GM19351 (cell line): ENCODE results near the gene MRPL41.
"Not testable (repeated sequence)": the region's sequence is repeated elsewhere in the genome, so short reads cannot be mapped to it uniquely, and the experiment has no call there.

Experiments used
- ATAC-seq: cut with Tn5 transposase; IDR thresholded peaks from one replicate; pipeline ENCODE4 v1.9.1; 2021; ENCODE audit warnings: mild to moderate bottlenecking, moderate library complexity; ENCODE audit not compliant: unreplicated experiment

The MRPL41 gene

DNA sequence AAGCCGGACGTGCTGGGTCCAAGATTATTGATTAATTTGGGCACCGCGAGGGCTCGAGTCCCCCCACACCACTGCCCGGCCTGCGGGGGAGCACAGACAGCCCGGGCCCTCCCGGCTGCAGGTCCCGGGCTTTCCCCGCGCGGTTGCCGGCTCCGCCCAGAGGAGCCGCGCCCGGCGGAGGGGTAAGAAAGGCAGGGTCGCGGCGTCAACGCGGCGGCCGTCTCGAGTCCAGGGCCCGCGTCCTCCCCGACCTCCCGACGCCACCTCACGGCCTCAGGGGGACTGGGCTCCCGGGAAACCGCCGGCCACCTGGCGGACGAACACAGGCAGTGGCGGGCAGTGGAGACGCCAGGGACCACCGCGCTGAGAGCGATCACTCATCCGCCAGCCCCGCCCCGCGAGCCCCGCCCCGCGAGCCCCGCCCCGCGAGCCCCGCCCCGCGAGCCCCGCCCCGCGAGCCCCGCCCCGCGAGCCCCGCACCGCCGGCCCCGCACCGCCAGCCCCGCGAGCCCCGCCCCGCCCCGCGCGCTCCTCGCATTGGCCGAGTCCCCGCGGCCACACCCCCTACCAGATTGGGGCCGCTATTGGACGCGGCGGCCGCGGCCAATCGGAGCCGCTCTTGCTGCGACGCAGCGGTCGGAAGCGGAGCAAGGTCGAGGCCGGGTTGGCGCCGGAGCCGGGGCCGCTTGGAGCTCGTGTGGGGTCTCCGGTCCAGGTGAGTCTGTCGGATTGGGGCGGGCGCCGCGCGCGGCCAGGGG, at the start of gene MRPL41:
Gene MRPL41 (plus strand): TSS at position 616 of the 758 bp plus-strand sequence. CDS start 203 bp downstream, outside the sequence.
- peak; percentile 84 for ATAC-seq

DNA sequence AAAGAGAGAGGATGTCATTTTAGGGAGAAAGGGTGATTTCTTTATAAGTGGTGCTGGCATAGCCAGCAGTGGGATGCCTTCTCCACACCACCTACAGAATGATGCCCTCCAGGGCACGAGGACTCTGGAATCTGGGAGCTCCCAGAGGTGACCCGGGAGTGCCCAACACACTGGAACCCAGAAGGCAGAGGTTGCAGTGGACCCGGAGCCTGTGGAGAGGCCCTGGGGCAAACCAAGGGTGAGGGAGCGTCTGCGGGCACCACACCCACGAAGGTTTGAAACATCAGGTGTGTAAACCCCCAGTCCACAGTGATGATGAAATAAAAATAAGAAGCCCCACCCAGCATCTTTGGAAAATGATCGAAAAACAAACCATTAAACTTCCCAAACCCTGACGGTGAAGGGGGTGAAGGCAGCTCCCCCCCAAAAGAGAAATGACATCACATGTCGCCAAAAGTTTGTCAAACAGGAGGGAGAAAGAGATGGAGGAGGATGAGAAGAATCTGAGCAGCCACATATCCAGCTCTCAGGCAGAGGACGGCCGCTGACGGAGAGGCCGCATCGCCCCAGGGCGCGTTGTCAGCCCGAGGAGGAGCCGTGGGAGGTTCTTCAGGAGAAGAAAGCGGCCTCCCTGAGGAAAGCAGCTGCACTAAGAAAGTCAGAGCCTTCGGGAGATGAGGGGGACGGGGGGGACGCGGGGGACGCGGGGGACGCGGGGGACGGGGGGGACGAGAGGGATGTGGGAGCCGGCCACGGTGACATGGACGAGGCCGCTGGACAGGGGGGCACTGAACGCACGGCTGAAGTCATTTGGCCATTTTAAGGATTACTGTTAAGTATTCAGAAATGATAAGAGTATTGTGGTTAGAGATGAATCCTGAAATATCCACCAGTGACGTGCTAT, 49.4 kb upstream of the MRPL41 start:
- no peak for ATAC-seq

DNA sequence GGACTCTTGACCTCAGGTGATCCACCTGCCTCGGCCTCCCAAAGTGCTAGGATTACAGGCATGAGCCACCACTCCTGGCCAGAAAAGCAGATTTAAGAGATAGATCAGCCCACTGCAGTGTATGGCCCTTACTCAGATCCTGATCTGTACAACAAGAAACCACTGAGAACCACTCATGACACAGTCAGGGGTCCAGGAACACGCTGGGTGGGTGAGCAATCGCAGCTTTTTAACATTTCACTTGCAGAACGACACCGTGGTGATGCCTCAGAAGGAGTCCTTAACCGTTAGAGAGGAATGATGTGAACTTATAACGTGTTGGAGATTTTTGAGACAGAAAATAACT, 47.3 kb upstream of the MRPL41 start:
- ATAC-seq: no peak

DNA sequence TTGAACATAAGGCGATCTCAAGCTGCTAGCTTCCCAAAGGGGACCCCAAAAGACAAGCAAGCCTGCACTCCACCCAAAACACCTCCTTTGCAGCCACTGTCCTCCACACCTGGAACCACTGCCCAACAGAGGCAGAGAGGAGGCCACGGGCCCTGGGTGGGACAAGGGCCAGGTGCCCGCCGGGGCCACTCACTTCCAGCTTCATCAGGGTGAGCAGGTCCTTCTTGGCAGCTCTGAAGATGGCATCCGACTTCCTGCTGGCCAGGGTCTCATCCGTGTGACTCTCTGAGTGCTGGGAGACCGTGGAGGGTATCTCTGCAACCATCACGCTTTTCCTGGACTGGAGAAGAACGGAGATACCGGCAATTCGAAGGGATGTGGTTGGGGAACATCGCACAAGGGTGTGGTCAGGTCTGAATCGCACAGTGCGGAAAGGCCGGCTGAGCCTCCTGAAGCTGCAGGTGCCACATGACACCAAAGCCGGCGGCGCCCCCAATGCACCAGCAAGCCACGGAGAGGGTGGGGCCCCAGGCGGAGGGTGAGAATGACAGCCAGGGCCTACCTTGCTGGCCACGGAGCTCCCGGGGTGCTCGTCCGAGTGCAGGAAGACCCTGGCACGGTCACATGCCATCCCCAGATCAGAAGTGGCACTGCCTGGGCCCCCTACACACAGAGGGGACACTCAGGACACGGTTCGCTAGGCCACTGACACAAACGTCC, 46.1 kb upstream of the MRPL41 start:
- ATAC-seq: no peak

DNA sequence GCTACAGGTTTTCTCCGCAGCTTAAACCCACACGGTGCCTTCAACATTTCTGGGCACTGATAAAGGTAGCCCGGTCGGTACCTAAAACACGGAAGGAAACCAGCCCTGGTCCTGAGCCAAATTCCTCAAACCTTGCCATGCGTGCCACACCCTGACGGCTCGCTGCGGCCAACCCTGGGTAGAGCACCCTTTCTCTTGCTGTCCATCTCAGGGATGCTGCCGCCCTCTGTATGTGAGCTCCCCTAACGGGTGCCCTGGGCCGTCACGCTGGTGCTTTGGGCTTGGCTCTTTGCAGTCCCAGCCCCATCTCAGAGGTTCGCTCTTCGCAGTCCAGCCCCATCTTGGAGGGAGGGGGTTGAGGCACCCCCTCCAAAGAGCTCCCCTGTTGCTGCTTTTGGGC, 45.4 kb upstream of the MRPL41 start:
- ATAC-seq: no peak

DNA sequence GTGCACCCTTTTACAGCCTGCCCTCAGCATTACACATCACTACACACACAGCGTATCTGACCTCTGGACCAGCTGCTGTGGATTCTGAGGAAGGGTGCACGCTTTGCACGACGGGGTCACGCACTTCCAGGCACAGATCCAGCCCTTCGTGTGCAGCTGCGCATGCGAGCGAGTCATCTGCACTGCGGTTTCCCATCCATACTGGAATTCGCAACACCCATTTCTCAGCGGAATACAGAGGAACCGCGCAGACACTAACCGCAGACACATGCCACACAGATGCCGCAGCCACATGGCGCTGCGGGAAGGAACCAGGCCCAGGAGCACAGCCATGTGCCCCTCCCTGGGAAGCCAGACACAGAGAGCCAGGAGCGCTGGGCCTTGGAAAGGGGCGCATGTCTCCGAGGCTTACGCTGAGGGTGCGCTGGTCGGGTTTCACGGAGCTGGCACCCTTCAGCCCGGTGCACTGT, 44.9 kb upstream of the MRPL41 start:
- no peak for ATAC-seq

DNA sequence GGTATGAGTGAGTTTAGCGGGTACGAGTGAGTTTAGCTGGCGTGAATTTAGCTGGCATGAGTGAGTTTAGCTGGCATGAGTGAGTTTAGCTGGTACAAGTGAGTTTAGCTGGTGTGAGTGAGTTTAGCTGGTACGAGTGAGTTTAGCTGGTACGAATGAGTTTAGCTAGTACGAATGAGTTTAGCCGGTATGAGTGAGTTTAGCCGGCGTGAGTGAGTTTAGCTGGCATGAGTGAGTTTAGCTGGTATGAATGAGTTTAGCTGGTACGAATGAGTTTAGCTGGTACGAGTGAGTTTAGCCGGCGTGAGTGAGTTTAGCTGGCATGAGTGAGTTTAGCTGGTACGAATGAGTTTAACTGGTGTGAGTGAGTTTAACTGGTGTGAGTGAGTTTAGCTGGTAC, 42.5 kb upstream of the MRPL41 start:
- no peak for ATAC-seq

DNA sequence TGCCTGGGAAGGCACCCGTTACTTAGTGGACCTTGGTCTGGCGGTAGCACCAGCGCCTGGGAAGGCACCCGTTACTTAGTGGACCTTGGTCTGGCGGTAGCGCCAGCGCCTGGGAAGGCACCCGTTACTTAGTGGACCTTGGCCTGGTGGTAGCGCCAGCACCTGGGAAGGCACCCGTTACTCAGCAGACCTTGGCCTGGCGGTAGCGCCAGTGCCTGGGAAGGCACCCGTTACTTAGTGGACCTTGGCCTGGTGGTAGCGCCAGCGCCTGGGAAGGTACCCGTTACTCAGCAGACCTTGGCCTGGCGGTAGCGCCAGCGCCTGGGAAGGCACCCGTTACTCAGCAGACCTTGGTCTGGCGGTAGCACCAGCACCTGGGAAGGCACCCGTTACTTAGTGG, 40.6 kb upstream of the MRPL41 start:
- ATAC-seq: not testable (repeated sequence)

DNA sequence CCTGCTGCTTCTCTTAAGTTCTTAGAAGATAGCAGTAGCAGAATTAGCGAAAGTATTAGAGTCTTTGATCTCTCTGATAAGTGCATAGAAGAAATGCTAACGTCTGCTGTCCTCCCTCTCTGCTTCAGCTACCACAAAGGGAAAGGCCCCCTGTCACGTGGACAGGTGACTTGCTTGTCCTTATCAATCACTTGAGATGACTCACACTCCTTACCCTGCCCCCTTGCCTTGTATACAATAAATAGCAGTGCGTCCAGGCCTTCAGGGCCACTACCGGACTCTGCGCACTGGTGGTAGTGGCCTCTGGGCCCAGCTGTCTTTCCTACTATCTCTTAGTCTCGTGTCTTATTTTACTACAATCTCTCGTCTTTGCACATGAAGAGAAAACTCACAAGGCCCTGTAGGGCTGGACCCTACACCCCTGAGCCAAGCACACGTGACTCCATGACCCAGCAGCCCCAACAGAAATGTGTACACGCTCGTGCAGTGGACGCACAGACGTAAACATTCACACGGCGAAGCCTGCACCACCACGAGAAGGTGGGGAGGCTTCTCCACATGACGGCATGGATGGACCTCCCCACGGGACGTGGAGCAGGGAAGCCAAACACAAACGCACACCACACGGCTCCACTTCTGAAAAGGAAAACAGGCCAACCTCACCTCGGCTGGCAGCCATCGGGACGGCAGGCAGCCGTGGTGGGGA, 39.8 kb upstream of the MRPL41 start:
- no peak for ATAC-seq

DNA sequence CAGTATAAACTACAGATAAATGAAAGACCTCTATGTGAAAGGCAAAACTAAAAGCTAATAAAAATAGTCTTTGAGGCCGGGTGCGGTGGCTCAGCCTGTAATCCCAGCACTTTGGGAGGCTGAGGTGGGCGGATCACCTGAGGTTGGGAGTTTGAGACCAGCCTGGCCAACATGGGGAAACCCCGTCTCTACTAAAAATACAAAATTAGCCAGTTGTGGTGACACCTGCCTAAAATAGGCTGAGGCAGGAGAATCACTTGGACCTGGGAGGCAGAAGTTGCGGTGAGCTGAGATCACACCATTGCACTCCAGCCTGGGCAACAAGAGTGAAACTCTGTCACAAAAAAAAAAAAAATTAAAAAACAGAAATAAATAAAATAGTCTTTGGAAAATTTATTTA, 38.5 kb upstream of the MRPL41 start:
- ATAC-seq: not testable (repeated sequence)

DNA sequence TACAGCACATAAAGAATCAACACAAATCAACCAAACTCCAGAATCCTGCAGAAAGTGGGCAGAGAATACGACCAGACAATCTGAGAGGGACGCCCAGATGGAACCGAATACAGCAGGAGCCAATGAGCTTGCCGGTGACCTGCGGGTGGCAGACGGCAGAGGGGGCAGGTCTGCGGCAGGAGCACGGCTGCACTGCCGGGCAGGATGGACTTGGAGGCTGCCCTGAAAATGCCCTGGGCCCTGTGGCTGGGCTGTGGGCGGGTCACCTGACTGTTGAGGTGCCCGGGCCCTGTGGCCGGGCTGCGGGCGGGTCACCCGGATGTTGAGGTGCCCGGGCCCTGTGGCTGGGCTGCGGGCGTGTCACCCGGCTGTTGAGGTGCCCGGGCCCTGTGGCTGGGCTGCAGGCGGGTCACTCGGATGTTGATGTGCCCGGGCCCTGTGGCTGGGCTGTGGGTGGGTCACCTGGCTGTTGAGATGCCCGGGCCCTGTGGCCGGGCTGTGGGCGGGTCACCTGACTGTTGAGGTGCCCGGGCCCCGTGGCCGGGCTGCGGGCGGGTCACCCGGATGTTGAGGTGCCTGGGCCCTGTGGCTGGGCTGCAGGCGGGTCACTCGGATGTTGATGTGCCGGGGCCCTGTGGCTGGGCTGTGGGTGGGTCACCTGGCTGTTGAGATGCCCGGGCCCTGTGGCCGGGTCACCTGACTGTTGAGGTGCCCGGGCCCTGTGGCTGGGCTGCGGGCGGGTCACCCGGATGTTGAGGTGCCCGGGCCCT, 37.7 kb upstream of the MRPL41 start:
- ATAC-seq: not testable (repeated sequence)

DNA sequence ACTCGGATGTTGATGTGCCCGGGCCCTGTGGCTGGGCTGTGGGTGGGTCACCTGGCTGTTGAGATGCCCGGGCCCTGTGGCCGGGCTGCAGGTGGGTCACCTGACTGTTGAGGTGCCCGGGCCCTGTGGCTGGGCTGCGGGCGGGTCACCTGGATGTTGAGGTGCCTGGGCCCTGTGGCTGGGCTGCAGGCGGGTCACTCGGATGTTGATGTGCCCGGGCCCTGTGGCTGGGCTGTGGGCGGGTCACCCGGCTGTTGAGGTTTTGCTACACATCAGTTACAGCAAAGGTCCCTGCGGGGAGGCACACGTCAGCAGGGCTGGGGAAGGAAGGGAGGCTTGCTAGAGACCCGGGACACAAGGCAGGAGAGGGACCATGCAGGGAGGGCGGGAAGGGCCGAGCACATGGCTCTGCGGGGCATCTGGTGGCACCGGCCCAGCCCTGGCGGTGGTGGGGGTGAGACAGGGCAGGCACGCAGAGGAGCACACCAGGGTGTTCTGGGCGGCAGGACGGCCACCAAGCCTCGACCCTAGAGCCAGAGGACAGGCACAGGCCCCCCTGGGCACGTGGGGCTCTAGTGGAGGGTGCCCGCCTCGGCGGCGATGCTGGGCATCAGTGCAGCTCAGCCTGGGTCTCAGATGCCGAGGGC, 36.9 kb upstream of the MRPL41 start:
- ATAC-seq: no peak

DNA sequence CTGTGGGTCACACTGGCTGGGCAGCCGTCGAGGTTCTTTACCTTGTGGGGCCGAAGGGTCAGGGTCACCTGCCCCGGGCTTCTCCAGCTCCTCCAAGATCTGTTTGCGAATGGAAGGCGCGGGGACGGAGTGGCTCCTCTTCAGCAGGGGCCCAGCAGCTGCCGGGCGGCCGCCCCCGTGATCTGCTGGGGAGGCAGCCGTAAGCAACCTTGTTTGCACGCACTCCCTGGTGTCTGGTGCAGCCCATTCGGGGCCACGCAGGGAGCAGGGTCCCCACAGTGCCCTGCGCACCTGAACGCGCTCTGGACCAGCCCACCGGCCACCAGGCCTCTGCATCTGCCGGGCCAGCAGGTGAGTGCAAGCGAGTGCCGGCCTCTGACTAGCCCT, 36.3 kb upstream of the MRPL41 start:
- no peak for ATAC-seq

DNA sequence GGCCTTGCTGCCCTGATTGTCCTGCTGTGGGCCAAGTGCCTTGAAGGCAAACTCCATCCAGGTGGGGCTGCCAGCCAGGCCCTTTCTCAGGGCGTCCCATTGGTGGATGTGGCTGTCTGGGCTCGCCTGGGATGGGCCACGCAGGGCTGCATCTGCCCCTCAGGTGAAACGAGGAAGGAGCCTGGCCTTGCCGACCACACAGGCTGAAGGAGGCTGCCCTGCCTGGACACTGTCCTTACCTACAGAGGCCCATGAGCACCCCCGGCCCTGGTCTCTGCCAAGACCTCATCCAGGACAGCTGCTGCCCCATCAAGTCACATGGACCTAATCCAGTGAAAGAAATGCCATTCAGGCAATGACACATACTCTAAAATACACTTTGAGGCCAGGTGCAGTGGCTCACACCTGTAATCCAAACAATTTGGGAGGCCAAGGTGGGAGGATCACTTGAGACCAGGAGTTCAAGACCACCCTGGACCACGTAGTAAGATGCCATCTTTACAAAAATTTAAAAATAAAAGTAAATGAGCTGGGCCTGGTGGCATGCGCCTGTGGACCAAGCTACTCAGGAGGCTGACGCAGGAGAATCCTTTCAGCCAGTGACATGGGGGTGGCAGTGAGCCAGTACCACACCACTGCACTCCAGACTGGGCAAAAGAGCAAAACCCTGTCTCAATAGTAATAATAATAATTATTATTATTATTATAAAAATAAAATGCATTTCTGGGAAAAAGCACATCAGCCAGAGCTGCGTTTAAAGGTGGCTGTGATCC, 35.3 kb upstream of the MRPL41 start:
- no peak for ATAC-seq

DNA sequence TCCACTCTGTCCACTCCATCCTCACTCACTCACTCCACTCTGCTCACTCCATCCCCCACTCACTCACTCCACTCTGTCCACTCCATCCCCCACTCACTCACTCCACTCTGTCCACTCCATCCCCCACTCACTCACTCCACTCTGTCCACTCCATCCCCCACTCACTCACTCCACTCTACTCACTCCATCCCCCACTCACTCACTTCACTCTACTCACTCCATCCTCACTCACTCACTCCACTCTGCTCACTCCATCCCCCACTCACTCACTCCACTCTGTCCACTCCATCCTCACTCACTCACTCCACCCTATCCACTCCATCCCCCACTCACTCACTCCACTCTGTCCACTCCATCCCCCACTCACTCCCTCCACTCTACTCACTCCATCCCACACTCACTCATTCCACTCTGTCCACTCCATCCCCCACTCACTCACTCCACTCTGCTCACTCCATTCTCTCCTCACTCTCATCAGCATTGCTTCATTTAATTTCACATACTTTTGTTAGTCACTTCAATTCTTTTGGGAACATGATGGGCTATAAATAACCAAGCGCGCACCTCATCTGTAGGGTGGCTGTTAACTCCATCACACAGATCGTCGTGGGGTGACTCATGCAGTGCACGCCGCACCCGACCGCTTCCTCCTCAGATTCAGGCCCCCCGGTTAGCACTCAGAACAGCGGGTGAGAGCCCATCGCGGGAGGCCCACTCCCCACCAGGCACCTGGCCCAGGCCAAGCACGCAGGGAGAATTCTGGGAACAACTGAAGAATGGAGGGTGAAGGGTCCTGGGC, 32.8 kb upstream of the MRPL41 start:
- ATAC-seq: not testable (repeated sequence)

DNA sequence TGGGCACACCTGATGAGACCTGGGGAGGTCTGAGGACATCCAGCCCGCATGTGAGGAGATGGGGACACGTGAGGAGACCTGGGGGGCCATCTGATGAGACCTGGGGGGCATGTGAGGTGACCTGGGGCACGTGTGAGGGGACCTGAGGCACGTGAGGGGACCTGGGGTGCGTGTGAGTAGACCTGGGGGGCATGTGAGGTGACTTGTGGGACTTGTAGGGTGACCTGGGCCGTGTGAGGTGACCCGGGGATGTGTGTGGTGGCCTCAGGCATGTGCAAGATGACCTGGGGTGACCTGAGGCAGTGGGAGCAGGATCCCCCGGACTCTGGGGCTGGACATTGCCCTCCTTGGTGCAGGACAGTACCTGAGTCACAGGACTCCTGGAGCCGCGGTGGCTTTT, 32.1 kb upstream of the MRPL41 start:
- ATAC-seq: no peak

DNA sequence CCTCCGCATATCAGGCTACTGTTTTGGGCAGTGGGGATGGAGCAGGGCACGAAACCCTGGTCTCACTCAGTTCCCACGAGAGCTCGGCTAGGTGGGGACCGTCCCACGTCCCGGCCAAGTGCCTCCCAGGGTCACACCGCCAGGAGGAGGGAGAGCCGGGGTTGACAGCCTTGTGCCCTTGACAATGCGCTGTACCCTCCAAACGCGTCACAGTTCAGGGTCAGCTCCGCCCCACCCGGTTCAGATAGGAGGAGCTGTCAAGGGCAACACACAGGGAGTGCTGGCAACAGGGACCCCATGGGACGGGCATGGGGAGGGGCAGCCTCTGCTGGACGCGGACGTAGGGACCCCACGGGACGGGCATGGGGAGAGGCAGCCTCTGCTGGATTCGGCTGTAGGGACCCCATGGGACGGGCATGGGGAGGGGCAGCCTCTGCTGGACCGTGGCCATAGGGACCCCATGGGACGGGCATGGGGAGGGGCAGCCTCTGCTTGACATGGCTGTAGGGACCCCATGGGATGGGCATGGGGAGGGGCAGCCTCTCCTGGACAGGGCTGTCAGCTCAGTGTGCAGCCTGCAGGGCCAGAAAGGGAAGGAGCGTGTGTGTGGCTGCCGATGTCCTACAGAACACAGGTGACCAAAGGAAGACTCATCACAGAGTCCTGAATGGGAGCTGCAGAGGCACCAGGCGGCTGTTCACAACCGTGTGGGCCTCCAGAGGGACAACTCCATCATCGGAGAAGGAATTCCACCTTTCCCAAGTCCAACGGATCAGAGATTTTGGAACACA, 30.9 kb upstream of the MRPL41 start:
- no peak for ATAC-seq
